IMR-90 (cell line): ENCODE results near the gene PRMT5. TPM values are rescaled to one million over a fixed set of nuclear protein-coding genes. Genes with fewer than 3 reads are reported as not detected.
A peak's percentile ranks its signal among the peaks of the same experiment; 100 is the strongest.

Experiments
- ATAC-seq: fragments of 200-7000 bp; cut with Tn5 transposase; 2 replicates; pipeline ENCODE4 v1.9.1; 2020; ENCODE audit warnings: low read depth, mild to moderate bottlenecking, moderate library complexity
- BruUV-seq: library from RNA; stranded (reverse); fragments of 400-500 nt; replicated peaks from 2 replicates; lab custom pipeline; 2021; lab: Mats Ljungman, UMichigan
- CTCF ChIA-PET: fragments of 300-600 bp; formaldehyde crosslinking; extraction: SDS; loops from one replicate; lab custom pipeline; 2021; ENCODE audit warnings: antibody characterized with exemption; lab: Yijun Ruan, JAX
- POLR2A ChIA-PET: fragments of 300-600 bp; sonication (Branson Sonifier 250); formaldehyde crosslinking; loops from one replicate; lab custom pipeline; 2022; ENCODE audit warnings: antibody characterized with exemption; ENCODE audit not compliant: unreplicated experiment; lab: Charles Lee
- DNase-seq: peaks from one replicate; pipeline ENCODE4 v3.0.0; 2013
- H2AFZ ChIP-seq: replicated peaks from 2 replicates; pipeline ENCODE3; 2013; ENCODE audit warnings: low read length, mild to moderate bottlenecking; ENCODE audit not compliant: poor library complexity
- H2AK5ac ChIP-seq: 2 replicates; pipeline ENCODE4 v1.6.1; 2013; ENCODE audit warnings: low read depth, low read length, inconsistent platforms
- H2AK9ac ChIP-seq: replicated peaks from 2 replicates; pipeline ENCODE3; 2013; ENCODE audit warnings: mild to moderate bottlenecking, low read depth, low read length, moderate library complexity; ENCODE audit not compliant: poor library complexity
- H2BK120ac ChIP-seq: 2 replicates; pipeline ENCODE4 v1.6.1; 2013; ENCODE audit warnings: low read depth, low read length, inconsistent platforms
- H2BK15ac ChIP-seq: 3 replicates; pipeline ENCODE4 v1.6.1; 2013; ENCODE audit warnings: low read depth, low read length, inconsistent platforms
- H2BK20ac ChIP-seq: 2 replicates; pipeline ENCODE4 v1.6.1; 2013; ENCODE audit warnings: low read depth, mild to moderate bottlenecking, inconsistent platforms, low read length, moderate library complexity
- H2BK5ac ChIP-seq: 2 replicates; pipeline ENCODE4 v1.6.1; 2013; ENCODE audit warnings: mild to moderate bottlenecking, low read depth, low read length, inconsistent platforms; ENCODE audit not compliant: poor library complexity, severe bottlenecking
- H3K14ac ChIP-seq: replicated peaks from 2 replicates; pipeline ENCODE4 v1.6.1; 2013; ENCODE audit warnings: low read depth, low read length, inconsistent platforms
- H3K18ac ChIP-seq: 2 replicates; pipeline ENCODE4 v1.6.1; 2013; ENCODE audit warnings: low read depth, low read length, control low read depth
- H3K23ac ChIP-seq: 2 replicates; pipeline ENCODE4 v1.6.1; 2013; ENCODE audit warnings: low read depth, low read length, inconsistent platforms
- H3K27ac ChIP-seq: 2 replicates; pipeline ENCODE4 v1.5.1; 2013; ENCODE audit warnings: mild to moderate bottlenecking, control low read depth, low read length; ENCODE audit not compliant: insufficient read depth
- H3K27me3 ChIP-seq: 2 replicates; pipeline ENCODE4 v1.6.1; 2013; ENCODE audit warnings: low read length; ENCODE audit not compliant: control insufficient read depth, insufficient read depth
- H3K36me3 ChIP-seq: 2 replicates; pipeline ENCODE4 v1.6.1; 2013; ENCODE audit warnings: low read length, mixed read lengths; ENCODE audit not compliant: control insufficient read depth, insufficient read depth
- H3K4ac ChIP-seq: 2 replicates; pipeline ENCODE4 v1.6.1; 2013; ENCODE audit warnings: low read depth, low read length, inconsistent platforms
- H3K4me1 ChIP-seq: 2 replicates; pipeline ENCODE4 v1.6.1; 2013; ENCODE audit warnings: low read length, mixed read lengths; ENCODE audit not compliant: control insufficient read depth, insufficient read depth
- H3K4me2 ChIP-seq: 2 replicates; pipeline ENCODE4 v1.6.1; 2013; ENCODE audit warnings: low read depth, mild to moderate bottlenecking, control low read depth, low read length, moderate library complexity
- H3K4me3 ChIP-seq: 2 replicates; pipeline ENCODE4 v1.5.1; 2013; ENCODE audit warnings: low read depth, mild to moderate bottlenecking, control low read depth, low read length, moderate library complexity; ENCODE audit not compliant: insufficient read depth
- H3K56ac ChIP-seq: 2 replicates; pipeline ENCODE4 v1.6.1; 2013; ENCODE audit warnings: low read length, inconsistent platforms; ENCODE audit not compliant: insufficient read depth; ENCODE audit errors: extremely low read depth
- H3K79me1 ChIP-seq, 2 experiments: 2 replicates each; pipeline ENCODE4 v1.6.1; 2013; ENCODE audit warnings: low read length in 2 of 2, inconsistent platforms in 1 of 2, low read depth in 1 of 2
- H3K9ac ChIP-seq: 2 replicates; pipeline ENCODE4 v1.6.1; 2013; ENCODE audit warnings: low read depth, low read length, control low read depth
- H3K9me1 ChIP-seq: 2 replicates; pipeline ENCODE4 v1.6.1; 2013; ENCODE audit warnings: low read length, inconsistent platforms; ENCODE audit not compliant: insufficient read depth
- H3K9me3 ChIP-seq: 2 replicates; pipeline ENCODE4 v1.6.1; 2013; ENCODE audit warnings: low read length; ENCODE audit not compliant: control insufficient read depth, insufficient read depth
- H4K20me1 ChIP-seq: 2 replicates; pipeline ENCODE4 v1.6.1; 2013; ENCODE audit warnings: low read length, inconsistent platforms; ENCODE audit not compliant: insufficient read depth
- H4K5ac ChIP-seq: 2 replicates; pipeline ENCODE4 v1.6.1; 2013; ENCODE audit warnings: mild to moderate bottlenecking, low read depth, low read length, control low read depth
- H4K8ac ChIP-seq, 2 experiments: 2 replicates each; pipeline ENCODE4 v1.6.1; 2013; ENCODE audit warnings: low read depth in 2 of 2, low read length in 2 of 2, control low read depth in 1 of 2, inconsistent platforms in 1 of 2
- H4K91ac ChIP-seq: 2 replicates; pipeline ENCODE4 v1.6.1; 2013; ENCODE audit warnings: low read depth, low read length, inconsistent platforms; ENCODE audit not compliant: insufficient read depth
- MAZ ChIP-seq: IDR thresholded peaks from 2 replicates; pipeline ENCODE4 v1.6.1; 2012; ENCODE audit warnings: low read depth, mild to moderate bottlenecking, low read length, improper control_type of control experiment, moderate library complexity, borderline replicate concordance
- MXI1 ChIP-seq: IDR thresholded peaks from 2 replicates; pipeline ENCODE4 v1.6.1; 2012; ENCODE audit warnings: low read depth, mild to moderate bottlenecking, low read length, moderate library complexity, borderline replicate concordance
- NFE2L2 ChIP-seq: fragments of 150-350 bp; IDR thresholded peaks from 2 replicates; pipeline ENCODE4 v1.6.1; 2016; ENCODE audit warnings: low read depth, mild to moderate bottlenecking, low read length
- RAD21 ChIP-seq: IDR thresholded peaks from 2 replicates; pipeline ENCODE4 v1.6.1; 2012; ENCODE audit warnings: low read length, improper control_type of control experiment
- RCOR1 ChIP-seq: IDR thresholded peaks from 2 replicates; pipeline ENCODE4 v1.6.1; 2012; ENCODE audit warnings: mild to moderate bottlenecking, low read length, improper control_type of control experiment; ENCODE audit not compliant: insufficient replicate concordance
- RFX5 ChIP-seq: IDR thresholded peaks from 2 replicates; pipeline ENCODE4 v1.8.0; 2012; ENCODE audit warnings: low read depth, mild to moderate bottlenecking, low read length, moderate library complexity
- SMC3 ChIP-seq: fragments of 150-350 bp; IDR thresholded peaks from 2 replicates; pipeline ENCODE4 v1.6.1; 2016; ENCODE audit warnings: low read depth, mild to moderate bottlenecking, antibody characterized with exemption, low read length, moderate library complexity
- WGBS, 2 experiments: methylation state at CpG; one replicate each; pipeline versions ENCODE4 v1.1.5 to v1.1.7; 2013; ENCODE audit warnings: missing lambda C conversion rate in 2 of 2; ENCODE audit not compliant: insufficient read length in 1 of 2; ENCODE audit errors: extremely low coverage in 2 of 2; 5-methylcytosine and 5-hydroxymethylcytosine counted together
- dilution Hi-C: fragments of 300-500 bp; cut with HindIII; formaldehyde crosslinking; loops from one replicate; pipeline ENCODE4 v1.14.3; 2018; ENCODE audit warnings: low sequenced_read_pairs; ENCODE audit not compliant: unreplicated experiment
- in situ Hi-C: fragments of 300-500 bp; cut with MboI; formaldehyde crosslinking; loops from 3 replicates; pipeline ENCODE4 v1.14.3; 2019; ENCODE audit warnings: low sequenced_read_pairs, inconsistent platforms, mixed read lengths
- intact Hi-C: fragments of 100-400 bp; cut with micrococcal nuclease; formaldehyde crosslinking; loops from 2 replicates; pipeline ENCODE4 v1.10.0; 2022
- polyA plus RNA-seq, 3 experiments: library from polyadenylated mRNA; depleted of rRNA; stranded (reverse); fragments of >200 nt; gene quantifications; 2 replicates each; pipeline ENCODE4 v1.2.3, GENCODE V29; 2012; ENCODE audit warnings: low replicate concordance in 1 of 3
- total RNA-seq: library from RNA; depleted of rRNA; stranded (reverse); fragments of >200 nt; gene quantifications from 2 replicates; pipeline ENCODE4 v1.2.3, GENCODE V29; 2012
- TF ChIP-seq, protein P1 (sequence below): conservative IDR thresholded peaks from 2 replicates; pipeline ENCODE4 v1.5.1; 2012; ENCODE audit warnings: mild to moderate bottlenecking, low read depth, low read length, improper control_type of control experiment

Gene PRMT5
- total and polyA plus RNA-seq, 2 of the 4 experiments (the other 2 are of a cell fraction) = 99.3 to 136 TPM

DNA sequence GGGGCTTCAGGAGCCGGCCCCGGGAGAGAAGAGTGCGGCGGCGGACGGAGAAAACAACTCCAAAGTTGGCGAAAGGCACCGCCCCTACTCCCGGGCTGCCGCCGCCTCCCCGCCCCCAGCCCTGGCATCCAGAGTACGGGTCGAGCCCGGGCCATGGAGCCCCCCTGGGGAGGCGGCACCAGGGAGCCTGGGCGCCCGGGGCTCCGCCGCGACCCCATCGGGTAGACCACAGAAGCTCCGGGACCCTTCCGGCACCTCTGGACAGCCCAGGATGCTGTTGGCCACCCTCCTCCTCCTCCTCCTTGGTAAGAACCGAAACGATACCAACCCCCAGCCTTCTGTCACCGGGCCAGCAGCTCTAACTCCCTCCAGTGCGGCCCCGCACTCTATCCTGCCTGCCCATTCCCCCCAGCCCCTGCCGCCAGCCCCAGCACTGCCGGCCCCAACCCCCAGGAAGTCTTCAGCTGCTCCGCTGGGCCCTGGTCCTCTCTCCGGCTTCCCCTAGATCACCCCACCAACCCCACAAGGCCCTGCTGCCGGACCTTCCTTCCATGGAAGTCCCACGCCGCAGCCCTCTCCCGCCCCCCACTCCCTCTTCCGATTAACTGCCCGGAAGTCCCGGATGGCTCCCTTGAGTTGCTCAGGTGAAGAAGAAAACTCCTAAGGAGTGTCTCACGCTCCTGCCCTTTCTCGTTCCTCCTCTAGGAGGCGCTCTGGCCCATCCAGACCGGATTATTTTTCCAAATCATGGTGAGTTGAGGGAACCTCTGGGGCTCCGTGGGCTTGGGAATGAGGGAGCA, 56.9 kb downstream of the PRMT5 start:
- Histone ChIP-seq H3K14ac (peak overlapping the region; percentile 87), H3K4me3 (peak overlapping the region; percentile 79), H4K8ac (peak overlapping the region in 1 of 2 experiments; percentile 65; a peak in 2 of 4 replicates), H3K9me3 (no peaks in the 10 kb centered on the region), H2AFZ (peak overlapping the region; percentile 92), H2BK5ac (peak overlapping the region; percentile 84), H4K5ac (peak overlapping the region; percentile 33), H3K79me1 (peaks cover 20 to 32% of the 10 kb centered on the region in 2 experiments; a peak in 3 of 4 replicates), H2BK120ac (peak overlapping the region; percentile 33; the same call in 1 of the 2 replicates), H3K18ac (peak overlapping the region; percentile 19), H3K4me2 (peak overlapping the region; percentile 90), H4K20me1 (peaks cover 9% of the 10 kb centered on the region), H2BK15ac (no peak overlapping the region), H2BK20ac (no peak overlapping the region), H3K27ac (peak overlapping the region; percentile 84), H2AK5ac (peak overlapping the region; percentile 41), H3K27me3 (no peaks in the 10 kb centered on the region), H3K4me1 (peaks cover 3% of the 10 kb centered on the region; the same call in 1 of the 2 replicates), H3K23ac (peak overlapping the region; percentile 64), H4K91ac (peak overlapping the region; percentile 66), H3K4ac (peak overlapping the region; percentile 75), H3K36me3 (peaks cover 30% of the 10 kb centered on the region), H3K9ac (peak overlapping the region; percentile 92), H3K56ac (peak overlapping the region; percentile 84), H3K9me1 (0 out of 2 replicates have a peak, but pooled peaks cover 3% of the 10 kb centered on the region), H2AK9ac (peak overlapping the region; percentile 97)
- no peak for TF ChIP-seq RFX5
- TF ChIP-seq, protein P1, sequence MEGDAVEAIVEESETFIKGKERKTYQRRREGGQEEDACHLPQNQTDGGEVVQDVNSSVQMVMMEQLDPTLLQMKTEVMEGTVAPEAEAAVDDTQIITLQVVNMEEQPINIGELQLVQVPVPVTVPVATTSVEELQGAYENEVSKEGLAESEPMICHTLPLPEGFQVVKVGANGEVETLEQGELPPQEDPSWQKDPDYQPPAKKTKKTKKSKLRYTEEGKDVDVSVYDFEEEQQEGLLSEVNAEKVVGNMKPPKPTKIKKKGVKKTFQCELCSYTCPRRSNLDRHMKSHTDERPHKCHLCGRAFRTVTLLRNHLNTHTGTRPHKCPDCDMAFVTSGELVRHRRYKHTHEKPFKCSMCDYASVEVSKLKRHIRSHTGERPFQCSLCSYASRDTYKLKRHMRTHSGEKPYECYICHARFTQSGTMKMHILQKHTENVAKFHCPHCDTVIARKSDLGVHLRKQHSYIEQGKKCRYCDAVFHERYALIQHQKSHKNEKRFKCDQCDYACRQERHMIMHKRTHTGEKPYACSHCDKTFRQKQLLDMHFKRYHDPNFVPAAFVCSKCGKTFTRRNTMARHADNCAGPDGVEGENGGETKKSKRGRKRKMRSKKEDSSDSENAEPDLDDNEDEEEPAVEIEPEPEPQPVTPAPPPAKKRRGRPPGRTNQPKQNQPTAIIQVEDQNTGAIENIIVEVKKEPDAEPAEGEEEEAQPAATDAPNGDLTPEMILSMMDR = peak; percentile 91
- peak; percentile 72 for TF ChIP-seq RAD21
- TF ChIP-seq SMC3 = peak; percentile 48
- TF ChIP-seq MAZ = peak; percentile 19; the same call in 1 of the 2 replicates
- peak; percentile 27; the same call in 1 of the 2 replicates for TF ChIP-seq MXI1
- peak; percentile 55; the same call in 1 of the 2 replicates for TF ChIP-seq NFE2L2
- no peak for TF ChIP-seq RCOR1
- DNase-seq = peak; percentile 81
- ChIA-PET CTCF (interaction anchor here (0.6 to 1.9 kb wide), 14 partner anchors 9 to 322 kb away, joined by 3 to 10 read pairs (median 4); partner anchors contain the start of gene REM2), POLR2A (interaction anchor here (0.7 kb wide), 1 partner anchor 671 kb away, joined by 3 read pairs; no protein-coding TSS in a partner anchor)
- WGBS, 2 experiments = 0% methylated on average over 23 of the region's 45 CpGs; no CpG with 5 or more reads in 1 of the 2 experiments
- intact Hi-C loops = loop anchor here (1.0 to 5.0 kb wide), 4 partner anchors 15 to 110 kb away; partner anchors contain the start of gene AJUBA
- dilution Hi-C loops = no loop called here
- no TSS peak for BruUV-seq
- ATAC-seq = peak; percentile 63
- in situ Hi-C loops = loop anchor here (25.0 kb wide), 1 partner anchor 485 kb away; no protein-coding TSS in a partner anchor
